HG03196 (cell line): ENCODE measurements around the gene PDE4DIP.
"Not testable (repeated sequence)": the region's sequence is repeated elsewhere in the genome, so short reads cannot be mapped to it uniquely, and the experiment has no call there.

Source experiments
- ATAC-seq: cut with Tn5 transposase; IDR thresholded peaks from one replicate; pipeline ENCODE4 v1.9.1; 2021; ENCODE audit not compliant: unreplicated experiment

Gene PDE4DIP

DNA sequence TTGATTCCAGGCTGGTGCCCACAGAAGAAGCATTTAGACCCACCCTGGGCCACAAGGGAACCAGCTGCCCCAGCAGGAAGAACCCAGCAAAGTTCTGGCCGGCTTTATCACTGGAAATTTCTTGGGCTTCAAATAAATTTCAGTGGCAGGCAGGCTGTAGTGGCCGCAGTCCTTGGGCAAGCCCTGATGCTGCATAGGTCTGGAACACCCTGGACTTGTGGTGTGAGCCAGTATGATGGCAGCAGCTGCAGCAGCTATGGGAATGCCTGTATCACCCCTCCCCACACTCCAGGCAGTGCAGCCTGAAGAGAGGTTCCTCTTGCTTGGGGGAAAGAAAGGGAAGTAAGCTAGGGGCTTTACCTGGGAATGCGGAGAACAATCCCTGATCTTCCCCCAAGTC is 189.7 kb downstream of the PDE4DIP start:
- not testable (repeated sequence) for ATAC-seq

DNA sequence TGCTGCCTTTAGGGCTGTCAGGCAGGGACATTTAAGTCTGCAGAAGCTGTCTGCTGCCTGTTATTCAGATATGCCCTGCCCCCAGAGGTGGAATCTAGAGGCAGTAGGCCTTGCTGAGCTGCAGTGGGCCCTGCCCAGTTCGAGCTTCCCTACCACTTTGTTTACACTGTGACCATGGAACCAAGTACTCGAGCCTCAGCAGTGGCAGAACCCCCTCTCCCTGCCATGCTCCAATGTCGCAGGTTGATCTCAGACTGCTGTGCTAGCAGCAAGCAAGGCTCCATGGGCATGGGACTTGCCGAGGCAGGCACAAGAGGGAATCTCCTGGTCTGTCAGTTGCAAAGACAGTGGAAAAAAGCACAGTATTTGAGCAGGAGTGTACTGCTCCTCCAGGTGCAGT is 198.8 kb downstream of the PDE4DIP start:
- ATAC-seq: not testable (repeated sequence)

DNA sequence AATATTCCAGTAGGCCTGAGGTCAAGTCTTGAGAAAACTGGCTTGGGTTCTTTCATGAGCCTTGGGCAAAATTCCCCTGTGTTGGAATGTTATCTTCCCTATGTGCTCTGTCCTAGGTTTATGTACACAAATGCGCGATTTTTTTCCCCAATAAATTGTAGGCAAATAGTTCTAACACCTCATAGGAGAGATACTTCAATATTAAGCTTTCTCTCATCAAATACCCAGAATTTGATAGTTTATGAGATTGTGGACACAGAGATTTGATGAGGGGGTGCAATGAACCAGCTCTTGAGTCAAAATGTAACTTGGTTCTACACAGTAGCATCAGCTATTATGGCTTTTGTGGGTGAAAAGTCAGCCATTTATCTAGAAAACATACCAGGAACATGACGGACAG is 220.4 kb downstream of the PDE4DIP start:
- ATAC-seq: not testable (repeated sequence)

DNA sequence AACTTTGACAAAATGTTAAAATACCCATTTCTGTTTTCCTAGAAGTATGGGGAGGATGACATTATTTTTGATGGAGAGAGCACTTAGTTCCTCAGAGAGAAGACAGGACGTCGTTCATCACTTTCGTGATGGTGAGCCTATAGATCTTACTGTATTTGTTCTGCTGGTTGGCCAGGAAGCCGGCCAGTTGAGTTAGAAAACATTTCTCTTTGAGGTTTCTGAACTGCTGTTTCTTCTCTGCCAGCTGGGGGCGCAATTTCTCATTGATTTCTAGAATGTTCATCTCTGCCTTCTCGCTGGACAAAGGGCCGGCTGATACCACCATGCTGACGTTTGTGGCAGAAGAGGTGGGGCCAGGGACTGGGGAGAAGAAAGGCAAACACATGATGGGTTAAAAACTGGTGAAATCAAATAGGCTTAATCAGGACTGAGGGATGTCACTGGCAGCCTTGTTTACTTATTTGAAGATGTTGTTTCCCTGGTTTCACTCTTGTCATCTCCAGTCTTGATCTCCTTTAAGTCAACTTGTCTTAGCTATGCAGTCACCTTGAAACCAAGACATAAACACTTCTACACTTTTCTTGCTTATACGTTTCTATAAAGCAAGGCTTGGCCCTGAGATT is 231.4 kb downstream of the PDE4DIP start:
- ATAC-seq: not testable (repeated sequence)
